HG02943 (cell line): ENCODE measurements around the gene LAPTM5.

Source experiments
- ATAC-seq: cut with Tn5 transposase; IDR thresholded peaks from one replicate; pipeline ENCODE4 v1.9.1; 2021; ENCODE audit warnings: mild to moderate bottlenecking, low read depth, moderate library complexity; ENCODE audit not compliant: unreplicated experiment

LAPTM5 gene

DNA sequence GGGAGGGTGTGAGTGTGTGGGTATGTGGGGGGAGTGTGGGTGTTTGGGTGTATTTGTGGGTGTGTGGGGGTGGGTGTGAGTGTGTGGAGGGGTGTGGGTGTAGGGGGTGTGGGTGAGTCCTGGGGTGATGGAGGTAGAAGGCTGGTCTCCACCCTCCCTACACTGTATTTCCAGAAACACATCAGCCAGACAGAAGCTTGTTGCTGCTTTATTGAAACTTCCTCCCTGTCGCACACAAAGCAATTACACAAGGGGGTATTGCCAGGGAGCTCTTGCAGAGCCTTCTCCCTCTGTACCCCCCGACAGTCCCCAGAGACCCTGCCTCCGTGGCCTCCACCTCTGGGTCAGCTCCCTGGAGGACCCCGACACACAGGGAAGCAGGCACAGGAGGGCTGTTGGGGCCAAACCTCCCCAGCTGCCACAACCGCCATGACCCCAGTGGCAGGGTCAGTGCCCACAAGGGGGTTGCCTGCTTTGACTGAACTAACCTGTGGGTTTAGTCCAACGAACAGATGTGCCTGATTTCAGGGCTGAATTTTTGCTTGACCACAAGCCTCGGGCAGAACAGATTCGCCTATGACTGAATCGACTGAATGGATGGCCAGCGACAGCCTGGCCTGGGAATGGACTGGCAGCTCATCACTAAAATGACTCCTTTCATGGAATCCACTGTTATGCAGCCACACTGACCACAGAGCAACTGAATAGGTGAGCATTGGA, 25.1 kb downstream of the LAPTM5 start:
- no peak for ATAC-seq

DNA sequence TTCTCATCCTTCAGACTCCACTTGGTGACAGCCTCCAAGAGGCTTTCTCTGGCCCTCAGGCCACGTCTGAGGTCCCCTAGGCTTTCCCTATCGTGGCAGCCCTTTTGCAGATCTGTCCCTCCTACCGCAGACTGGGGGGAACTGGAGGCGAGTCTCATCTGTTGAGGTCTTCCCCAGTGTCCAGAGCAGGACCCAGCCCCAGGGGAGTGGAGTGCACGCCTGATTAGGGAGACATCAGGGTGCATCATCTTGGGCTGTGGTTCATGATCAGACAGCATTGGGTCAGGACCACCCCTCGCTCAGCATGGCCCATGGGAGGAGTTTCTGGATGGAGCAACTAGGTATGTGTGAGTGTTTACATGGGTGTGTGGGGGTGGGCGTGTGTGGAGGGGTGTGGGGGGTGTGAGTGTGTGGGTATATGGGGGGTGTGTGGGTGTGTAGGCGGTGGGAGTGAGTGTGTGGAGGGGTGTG, 25.7 kb downstream of the LAPTM5 start:
- no peak for ATAC-seq

DNA sequence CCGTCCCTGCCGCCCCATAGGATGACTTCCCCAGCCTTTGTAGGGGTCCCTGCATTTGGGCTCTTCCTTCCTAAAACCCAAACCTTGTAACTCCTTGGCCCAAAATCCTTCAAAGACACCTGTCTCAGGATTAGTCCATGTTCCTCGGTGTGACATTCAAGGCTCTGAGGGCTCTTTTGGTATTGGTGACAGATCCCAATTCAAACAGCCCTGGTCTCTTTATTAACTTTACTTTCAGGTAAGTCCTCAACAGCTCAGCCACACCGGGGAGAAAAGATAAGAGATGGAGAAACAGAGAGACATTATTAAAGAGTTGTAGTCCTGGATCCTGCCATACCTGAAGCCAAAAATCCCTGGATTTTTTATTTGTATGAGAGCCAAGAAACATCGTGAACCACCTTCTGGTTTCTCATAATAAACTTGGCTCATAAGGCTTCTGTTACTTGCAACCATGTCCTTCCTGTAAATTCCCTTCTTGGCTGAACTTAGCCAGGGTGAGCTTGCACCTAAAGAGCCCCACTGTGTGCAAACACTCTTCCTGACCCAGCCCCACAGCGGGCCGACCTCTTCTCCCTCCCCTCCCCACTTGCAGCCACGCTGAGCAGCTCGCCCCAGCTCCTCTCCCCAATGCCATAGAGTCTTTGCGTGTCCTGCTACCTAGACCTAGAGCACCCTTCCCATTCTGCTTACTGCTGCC, 26.3 kb downstream of the LAPTM5 start:
- ATAC-seq, result no peak

- no peak for ATAC-seq
Observed at GRCh38 chr1:30730346-30731108, 27.0 kb downstream of the LAPTM5 start.

- ATAC-seq, result no peak
Observed at GRCh38 chr1:30729901-30730300, 27.7 kb downstream of the LAPTM5 start.

DNA sequence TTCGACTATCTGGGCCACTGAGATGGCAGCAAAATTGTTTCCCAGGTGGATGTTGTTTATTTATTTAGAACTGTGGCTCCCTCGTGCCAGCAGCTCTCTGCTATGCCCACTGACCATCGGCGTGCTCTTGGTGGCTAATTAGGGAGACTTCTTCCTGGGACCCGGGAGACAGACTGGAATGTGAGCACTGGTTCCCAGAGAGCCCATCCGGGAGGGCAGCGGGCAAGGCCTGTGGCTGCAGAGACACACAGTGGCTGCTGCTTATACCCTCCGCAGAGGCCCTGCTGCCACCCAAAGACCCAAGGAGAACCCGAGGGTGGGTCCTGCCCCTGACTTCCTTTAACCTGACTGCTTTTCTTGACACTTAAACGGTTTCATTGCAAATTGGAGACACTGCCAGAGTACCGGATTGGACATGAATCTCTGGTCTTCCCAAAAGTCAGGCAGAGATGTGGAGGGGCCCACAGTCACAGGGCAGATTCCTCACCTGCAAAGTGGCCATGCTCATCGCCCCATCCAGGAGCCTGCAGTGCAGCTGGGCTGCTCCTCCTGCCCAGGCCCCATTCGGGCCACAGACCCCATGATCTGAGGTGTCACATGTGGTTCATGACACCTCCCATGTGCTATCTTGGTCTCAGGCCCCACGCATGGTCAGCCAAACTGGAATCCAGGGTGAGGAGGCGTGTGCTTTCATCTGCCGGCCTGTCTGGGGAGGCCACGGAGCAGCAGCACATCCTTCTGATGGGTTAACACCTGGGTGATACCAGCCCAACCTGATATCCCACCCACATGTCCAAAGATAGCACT, 28.5 kb downstream of the LAPTM5 start:
- ATAC-seq, result no peak

DNA sequence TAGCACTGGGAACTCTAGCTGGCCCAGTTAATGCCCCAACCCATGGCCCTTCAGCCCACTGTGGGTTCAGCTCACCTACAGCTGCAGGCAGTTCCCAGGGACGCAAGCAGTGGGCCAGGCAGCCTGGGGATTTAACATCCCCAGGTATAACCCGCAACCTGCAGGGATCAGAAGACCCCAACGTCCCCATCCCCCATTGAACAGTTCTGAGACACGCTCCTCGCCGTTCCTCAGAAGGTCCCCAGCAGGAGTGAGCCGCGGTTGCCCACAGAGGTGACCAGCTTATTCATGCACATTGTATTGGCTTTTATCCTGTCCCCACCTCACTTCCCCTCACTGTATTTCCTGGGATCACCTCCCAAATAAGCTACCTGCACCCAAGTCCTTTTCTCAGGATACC, 29.2 kb downstream of the LAPTM5 start:
- ATAC-seq, result no peak

DNA sequence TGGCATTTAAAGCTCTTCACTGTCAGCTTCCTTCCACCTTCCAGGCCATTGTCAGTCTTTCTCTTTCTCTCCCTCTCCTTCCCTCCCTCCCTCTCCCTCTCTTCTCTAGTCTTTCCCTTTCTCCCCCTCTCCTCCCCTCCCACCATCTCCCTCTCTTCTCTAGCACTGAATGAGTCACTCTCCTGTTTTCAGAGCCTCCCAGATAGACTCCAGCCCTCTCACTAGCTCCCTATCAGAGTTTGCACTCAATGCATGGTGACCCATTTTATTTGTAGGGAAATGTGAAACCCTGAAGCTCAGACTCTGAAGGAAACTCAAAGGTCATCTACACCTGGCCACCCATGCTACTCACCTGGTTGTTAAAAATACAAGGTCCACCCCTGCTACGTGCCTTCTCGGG, 29.8 kb downstream of the LAPTM5 start:
- no peak for ATAC-seq

- ATAC-seq, result no peak
Observed at GRCh38 chr1:30726773-30727684, 30.5 kb downstream of the LAPTM5 start.

DNA sequence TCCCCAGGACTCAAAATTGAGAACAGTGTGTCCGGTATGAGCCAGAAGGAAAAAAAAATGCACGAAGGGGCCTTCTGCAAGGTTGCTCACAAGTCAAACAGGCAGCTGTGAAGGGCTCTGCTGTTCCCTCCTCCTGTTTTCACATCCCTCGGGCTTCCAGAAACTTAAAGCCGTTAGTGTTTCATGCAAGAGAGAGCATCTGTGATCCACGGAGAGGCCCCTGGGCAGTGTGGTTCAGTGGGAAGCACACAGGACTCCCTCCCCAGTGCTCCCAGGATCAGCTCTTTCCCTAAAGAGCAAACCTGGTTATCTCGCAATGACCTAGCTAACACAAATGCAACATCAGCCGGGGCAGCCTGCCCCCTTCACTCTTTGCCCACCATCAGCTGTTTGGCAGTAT, 31.3 kb downstream of the LAPTM5 start:
- ATAC-seq, result no peak

GRCh38 chr1:30725450-30726095, 32.0 kb downstream of the LAPTM5 start:
- no peak for ATAC-seq

GRCh38 chr1:30724655-30725421, 32.7 kb downstream of the LAPTM5 start:
- ATAC-seq, result no peak

- no peak for ATAC-seq
Observed at GRCh38 chr1:30724175-30724574, 33.4 kb downstream of the LAPTM5 start.

- ATAC-seq, result no peak
Observed at GRCh38 chr1:30723331-30723755, 34.2 kb downstream of the LAPTM5 start, which contains the start of gene MATN1. MATN1 (minus strand) TSS chr1:30723585; CDS start chr1:30723551, 34 bp downstream.

- ATAC-seq, result no peak
Observed at GRCh38 chr1:30721812-30722537, 35.6 kb downstream of the LAPTM5 start.

DNA sequence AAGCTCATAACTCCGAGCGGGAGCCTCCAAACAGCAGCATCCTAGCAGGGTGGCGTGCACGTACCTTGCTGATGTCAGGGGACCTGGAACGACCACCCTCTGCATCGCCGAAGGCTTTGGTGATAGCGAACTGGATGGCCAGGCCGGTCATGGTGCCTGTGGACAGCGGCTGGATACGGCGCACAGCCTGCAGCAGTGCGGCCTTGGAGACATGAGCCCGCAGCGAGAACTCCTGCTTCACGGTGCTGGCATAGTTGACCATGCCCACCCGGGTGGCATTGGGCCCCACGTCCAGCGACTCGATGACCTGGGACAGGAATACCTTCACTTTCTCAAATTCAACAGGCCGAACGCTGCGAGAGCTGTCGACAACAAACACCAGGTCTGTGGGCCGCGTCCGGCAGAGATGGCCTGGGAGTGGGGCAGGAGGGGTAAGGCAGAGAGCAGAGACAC, 36.2 kb downstream of the LAPTM5 start:
- ATAC-seq, result no peak
